ENCODE data around the gene PRPF6.

PRPF6 gene

GRCh38 chr20:63966944-63967322, 14.0 kb upstream of the PRPF6 start:
- DNase-seq (ENCODE audit: low read depth): no peak
- in situ Hi-C loops (cut with HindIII; ENCODE audit: low sequenced_read_pairs): no loop called here
- no peak overlapping the region for H3K4me3 ChIP-seq (ENCODE audit: low read depth, low read length)
- no peak for TF ChIP-seq CTCF (IDR thresholded peaks at IDR 0.05; ENCODE audit: low read depth, low read length, missing control alignments)

GRCh38 chr20:63967330-63968135, 13.4 kb upstream of the PRPF6 start:
- DNase-seq (ENCODE audit: low read depth): no peak
- TF ChIP-seq CTCF (IDR thresholded peaks at IDR 0.05; ENCODE audit: low read depth, low read length, missing control alignments): no peak
- in situ Hi-C loops (cut with HindIII; ENCODE audit: low sequenced_read_pairs): no loop called here
- H3K4me3 ChIP-seq (ENCODE audit: low read depth, low read length): no peak overlapping the region

GRCh38 chr20:63968136-63968927, 12.6 kb upstream of the PRPF6 start:
- no peak for TF ChIP-seq CTCF (IDR thresholded peaks at IDR 0.05; ENCODE audit: low read depth, low read length, missing control alignments)
- in situ Hi-C loops (cut with HindIII; ENCODE audit: low sequenced_read_pairs): no loop called here
- no peak for DNase-seq (ENCODE audit: low read depth)
- peak overlapping the region; percentile 71 for H3K4me3 ChIP-seq (ENCODE audit: low read depth, low read length)

DNA sequence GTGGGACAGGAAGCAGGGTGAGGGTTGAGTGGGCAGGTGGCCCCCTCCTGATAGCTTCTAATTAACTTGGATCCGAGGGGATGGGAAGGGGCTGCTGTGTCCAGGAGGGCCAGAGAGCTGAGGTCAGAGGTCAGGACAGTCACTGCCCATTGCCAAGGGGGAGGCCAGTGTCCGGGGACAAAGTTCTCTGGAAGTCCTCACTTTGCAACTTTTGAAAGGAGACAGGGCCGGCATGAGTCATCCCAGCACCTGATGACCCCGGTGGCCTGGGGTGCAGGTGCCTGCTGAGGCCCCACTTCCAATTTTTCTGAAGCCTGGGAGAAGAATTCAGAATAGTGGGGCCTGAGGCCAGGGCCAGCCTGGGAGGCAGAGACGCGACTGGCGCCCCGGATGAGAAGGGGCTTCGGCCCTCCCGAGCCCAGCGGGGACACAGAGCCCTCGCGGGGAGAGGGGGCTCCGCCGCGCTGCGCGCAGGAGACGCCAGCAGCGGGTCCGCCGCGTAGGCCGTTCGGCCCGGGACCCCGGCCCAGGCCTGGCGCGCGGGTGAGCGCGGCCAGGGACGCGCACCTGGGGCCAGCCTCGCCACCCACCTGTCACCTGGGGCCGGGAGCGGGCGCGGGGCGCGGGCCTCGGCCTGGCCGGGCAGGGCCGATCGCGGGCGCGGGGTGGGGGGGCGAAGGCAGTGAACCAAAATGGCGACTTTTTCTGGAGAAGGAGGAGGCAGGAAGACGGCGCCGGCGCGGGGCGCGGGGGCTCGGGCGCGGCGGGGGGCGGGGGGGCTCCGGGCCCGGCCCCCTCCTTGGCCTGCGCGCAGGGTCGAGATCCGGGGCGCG, 11.8 kb upstream of the PRPF6 start:
- in situ Hi-C loops (cut with HindIII; ENCODE audit: low sequenced_read_pairs): no loop called here
- TF ChIP-seq CTCF (IDR thresholded peaks at IDR 0.05; ENCODE audit: low read depth, low read length, missing control alignments): no peak
- DNase-seq (ENCODE audit: low read depth): no peak

DNA sequence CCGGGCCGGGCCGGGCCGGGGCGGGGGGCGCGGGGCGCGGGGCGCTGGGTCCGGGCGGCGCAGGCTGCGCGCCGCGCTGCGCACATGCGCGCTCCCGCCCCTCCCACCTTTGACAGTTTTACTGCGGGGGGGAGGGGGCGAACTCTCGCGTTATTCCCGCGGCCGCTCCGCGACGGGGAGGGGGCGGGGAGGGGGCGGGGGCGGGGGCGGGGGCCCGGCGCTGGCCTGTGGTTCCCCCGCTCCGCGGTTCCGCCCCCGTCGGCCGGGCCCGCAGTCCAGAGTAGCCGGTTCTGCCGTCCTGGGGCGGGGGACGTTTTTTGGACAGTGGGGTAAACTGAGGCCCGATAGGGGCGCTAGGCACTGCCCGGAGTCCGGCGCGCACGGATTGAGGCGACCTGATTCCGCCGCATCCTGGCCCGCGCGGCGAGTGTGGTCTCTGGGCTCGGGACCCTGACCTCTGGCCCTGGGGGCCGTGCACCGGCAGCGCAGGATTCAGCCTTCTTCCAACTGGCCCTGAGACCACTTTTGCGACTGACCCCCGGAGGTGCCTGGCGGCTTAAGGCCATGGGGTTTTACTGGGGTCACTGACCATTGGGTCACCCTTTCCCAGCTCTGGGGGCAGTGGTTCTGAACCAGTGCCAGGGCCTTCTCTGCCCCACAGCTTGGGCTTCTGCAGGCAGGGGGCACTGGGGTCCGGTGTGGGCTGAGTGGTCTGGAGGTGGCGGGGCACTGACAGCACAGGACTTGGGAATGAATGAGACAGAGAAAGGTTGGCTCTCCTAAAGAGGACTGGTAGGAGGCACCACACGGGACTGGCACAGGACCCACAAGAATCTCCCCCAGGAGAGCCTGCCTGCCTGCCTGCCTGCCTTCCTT, 10.9 kb upstream of the PRPF6 start, which contains the start of gene ZNF512B:
Gene ZNF512B, minus strand, starts transcription at position 93 of the 876 bp plus-strand sequence. CDS start 1,980 bp downstream, outside the sequence.
- in situ Hi-C loops (cut with HindIII; ENCODE audit: low sequenced_read_pairs): no loop called here
- DNase-seq (ENCODE audit: low read depth): no peak
- no peak for TF ChIP-seq CTCF (IDR thresholded peaks at IDR 0.05; ENCODE audit: low read depth, low read length, missing control alignments)
- H3K4me3 ChIP-seq (ENCODE audit: low read depth, low read length): peak within 1 kb of the TSS; percentile 71

More for the DNA sequence above, 11.8 kb upstream of the PRPF6 start:
- H3K4me3 ChIP-seq (ENCODE audit: low read depth, low read length): peak overlapping the region; percentile 71
